Astrocyte (in vitro differentiated cells and primary cell): Measurements from ENCODE around the gene URM1.

Experiments used
- EZH2 ChIP-seq: IDR thresholded peaks from 2 replicates; pipeline ENCODE4 v1.6.1; 2012; ENCODE audit warnings: mild to moderate bottlenecking, low read length, inconsistent platforms; ENCODE audit not compliant: insufficient read depth
- TF ChIP-seq, protein P1 (sequence below): IDR thresholded peaks from 2 replicates; pipeline ENCODE4 v1.5.1; 2011; ENCODE audit warnings: low read depth, mild to moderate bottlenecking, inconsistent platforms, low read length, moderate library complexity; ENCODE audit not compliant: insufficient read depth

DNA sequence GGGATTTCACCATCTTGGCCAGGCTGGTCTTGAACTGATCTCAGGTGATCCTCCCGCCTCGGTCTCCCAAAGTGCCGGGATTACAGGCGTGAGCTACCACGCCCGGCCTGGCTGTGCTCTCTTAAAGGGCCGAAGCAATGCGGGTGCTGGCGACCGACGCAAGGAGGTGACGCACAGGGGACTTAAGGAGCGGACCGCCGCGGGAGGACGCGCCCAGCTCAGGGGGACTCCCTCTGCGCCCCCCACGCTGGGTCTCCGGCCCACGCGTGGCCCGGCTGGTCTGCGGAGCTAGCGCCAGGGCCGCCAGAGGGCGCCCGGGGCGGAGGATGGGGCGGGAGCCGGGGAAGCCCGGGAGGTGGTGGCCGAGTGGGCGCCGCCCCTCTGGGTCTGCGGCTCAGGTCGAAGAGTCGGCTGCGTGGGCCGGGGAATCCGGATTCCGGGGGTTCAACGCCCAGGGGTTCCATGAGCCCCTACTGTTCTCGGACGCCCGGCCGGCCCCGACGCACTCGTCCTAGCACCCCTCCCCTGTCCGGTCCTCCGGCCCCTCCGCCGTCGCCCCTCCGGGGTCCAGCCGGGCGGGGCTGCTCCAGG is 49.0 kb downstream of the URM1 start:
- TF ChIP-seq, protein P1, sequence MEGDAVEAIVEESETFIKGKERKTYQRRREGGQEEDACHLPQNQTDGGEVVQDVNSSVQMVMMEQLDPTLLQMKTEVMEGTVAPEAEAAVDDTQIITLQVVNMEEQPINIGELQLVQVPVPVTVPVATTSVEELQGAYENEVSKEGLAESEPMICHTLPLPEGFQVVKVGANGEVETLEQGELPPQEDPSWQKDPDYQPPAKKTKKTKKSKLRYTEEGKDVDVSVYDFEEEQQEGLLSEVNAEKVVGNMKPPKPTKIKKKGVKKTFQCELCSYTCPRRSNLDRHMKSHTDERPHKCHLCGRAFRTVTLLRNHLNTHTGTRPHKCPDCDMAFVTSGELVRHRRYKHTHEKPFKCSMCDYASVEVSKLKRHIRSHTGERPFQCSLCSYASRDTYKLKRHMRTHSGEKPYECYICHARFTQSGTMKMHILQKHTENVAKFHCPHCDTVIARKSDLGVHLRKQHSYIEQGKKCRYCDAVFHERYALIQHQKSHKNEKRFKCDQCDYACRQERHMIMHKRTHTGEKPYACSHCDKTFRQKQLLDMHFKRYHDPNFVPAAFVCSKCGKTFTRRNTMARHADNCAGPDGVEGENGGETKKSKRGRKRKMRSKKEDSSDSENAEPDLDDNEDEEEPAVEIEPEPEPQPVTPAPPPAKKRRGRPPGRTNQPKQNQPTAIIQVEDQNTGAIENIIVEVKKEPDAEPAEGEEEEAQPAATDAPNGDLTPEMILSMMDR: peak; percentile 35
- TF ChIP-seq EZH2: no peak
